ENCODE measurements around the gene GGACT. TPM values are rescaled to one million over a fixed set of nuclear protein-coding genes. Genes with fewer than 3 reads are reported as not detected.
"Not testable (repeated sequence)": the region's sequence is repeated elsewhere in the genome, so short reads cannot be mapped to it uniquely, and the experiment has no call there.

The GGACT gene
- total RNA-seq: 1 to 10 TPM; 5.7 to 6.2 TPM
- total RNA-seq: 2.3 to 4.5 reads per million in 2 donors

- peaks cover 30% of the 10 kb centered on the region for H3K4me1 Mint-ChIP-seq
Observed at GRCh38 chr13:100588331-100589177, at the start of gene GGACT. Gene GGACT (minus strand): TSS chr13:100588789. CDS start chr13:100532591, 56,198 bp downstream.

GRCh38 chr13:100637796-100638195, 49.2 kb upstream of the GGACT start:
- H3K36me3 Mint-ChIP-seq (ENCODE audit: low read depth): peaks cover 6% of the 10 kb centered on the region
- H3K4me3 Mint-ChIP-seq: no peak overlapping the region
- peaks cover 2% of the 10 kb centered on the region for H3K4me1 Mint-ChIP-seq
- no peaks in the 10 kb centered on the region for H3K27me3 Mint-ChIP-seq
- ATAC-seq (no peak), DNase-seq (no peak)
- no peaks in the 10 kb centered on the region for H3K9me3 ChIP-seq (ENCODE audit: control insufficient read depth, low read length, poor library complexity, severe bottlenecking)
- no peak overlapping the region for H3K27ac Mint-ChIP-seq

More at GRCh38 chr13:100588331-100589177, at the start of gene GGACT:
- Mint-ChIP-seq H3K36me3 (ENCODE audit: low read depth) (no peaks in the 10 kb centered on the region), H3K27ac (peak within 1 kb of the TSS; percentile 91), H3K4me3 (peak within 1 kb of the TSS; percentile 89), H3K27me3 (no peaks in the 10 kb centered on the region)
- H3K9me3 ChIP-seq (ENCODE audit: control insufficient read depth, low read length, poor library complexity, severe bottlenecking): no peaks in the 10 kb centered on the region
- DNase-seq: peak; percentile 80 to 89 (median 83)
- peak; percentile 96 for ATAC-seq

- Mint-ChIP-seq H3K27ac (no peak overlapping the region), H3K4me3 (no peak overlapping the region)
Observed at GRCh38 chr13:100637380-100637779, 48.8 kb upstream of the GGACT start.

GRCh38 chr13:100636441-100636840, 47.9 kb upstream of the GGACT start:
- no peak overlapping the region for H3K4me3 Mint-ChIP-seq
- DNase-seq (no peak), ATAC-seq (no peak)
- H3K4me1 Mint-ChIP-seq: peaks cover 6% of the 10 kb centered on the region
- H3K27ac Mint-ChIP-seq: no peak overlapping the region
- H3K27me3 Mint-ChIP-seq: no peaks in the 10 kb centered on the region
- H3K9me3 ChIP-seq (ENCODE audit: control insufficient read depth, low read length, poor library complexity, severe bottlenecking): no peaks in the 10 kb centered on the region
- peaks cover 2% of the 10 kb centered on the region for H3K36me3 Mint-ChIP-seq (ENCODE audit: low read depth)

More at GRCh38 chr13:100637380-100637779, 48.8 kb upstream of the GGACT start:
- no peaks in the 10 kb centered on the region for H3K9me3 ChIP-seq (ENCODE audit: control insufficient read depth, low read length, poor library complexity, severe bottlenecking)
- ATAC-seq (no peak), DNase-seq (no peak)
- Mint-ChIP-seq H3K36me3 (ENCODE audit: low read depth) (peaks cover 6% of the 10 kb centered on the region), H3K27me3 (no peaks in the 10 kb centered on the region), H3K4me1 (peaks cover 2% of the 10 kb centered on the region)

- no peak for ATAC-seq
- H3K27ac Mint-ChIP-seq: no peak overlapping the region
- no peak overlapping the region for H3K4me3 Mint-ChIP-seq
Observed at GRCh38 chr13:100636004-100636403, 47.4 kb upstream of the GGACT start.

GRCh38 chr13:100634696-100635095, 46.1 kb upstream of the GGACT start:
- H3K36me3 Mint-ChIP-seq (ENCODE audit: low read depth): peaks cover 5% of the 10 kb centered on the region
- DNase-seq (no peak), ATAC-seq (no peak)
- H3K4me3 Mint-ChIP-seq: no peak overlapping the region
- no peaks in the 10 kb centered on the region for H3K27me3 Mint-ChIP-seq
- H3K9me3 ChIP-seq (ENCODE audit: control insufficient read depth, low read length, poor library complexity, severe bottlenecking): no peaks in the 10 kb centered on the region
- H3K27ac Mint-ChIP-seq: no peak overlapping the region
- peaks cover 9% of the 10 kb centered on the region for H3K4me1 Mint-ChIP-seq

More at GRCh38 chr13:100636004-100636403, 47.4 kb upstream of the GGACT start:
- H3K9me3 ChIP-seq (ENCODE audit: control insufficient read depth, low read length, poor library complexity, severe bottlenecking): no peaks in the 10 kb centered on the region
- Mint-ChIP-seq H3K36me3 (ENCODE audit: low read depth) (peaks cover 2% of the 10 kb centered on the region), H3K27me3 (no peaks in the 10 kb centered on the region), H3K4me1 (peaks cover 6% of the 10 kb centered on the region)
- DNase-seq: no peak

- H3K36me3 Mint-ChIP-seq (ENCODE audit: low read depth): peaks cover 8% of the 10 kb centered on the region
- no peak overlapping the region for H3K27ac Mint-ChIP-seq
- DNase-seq: no peak
Observed at GRCh38 chr13:100633461-100633860, 44.9 kb upstream of the GGACT start.

GRCh38 chr13:100630555-100630954, 42.0 kb upstream of the GGACT start:
- no peak for DNase-seq
- Mint-ChIP-seq H3K4me1 (peaks cover 11% of the 10 kb centered on the region), H3K27me3 (no peaks in the 10 kb centered on the region), H3K4me3 (no peak overlapping the region), H3K27ac (no peak overlapping the region), H3K36me3 (ENCODE audit: low read depth) (peaks cover 13% of the 10 kb centered on the region)
- ATAC-seq: no peak
- H3K9me3 ChIP-seq (ENCODE audit: control insufficient read depth, low read length, poor library complexity, severe bottlenecking): no peaks in the 10 kb centered on the region

More at GRCh38 chr13:100633461-100633860, 44.9 kb upstream of the GGACT start:
- H3K4me1 Mint-ChIP-seq: peaks cover 9% of the 10 kb centered on the region
- H3K27me3 Mint-ChIP-seq: no peaks in the 10 kb centered on the region
- no peaks in the 10 kb centered on the region for H3K9me3 ChIP-seq (ENCODE audit: control insufficient read depth, low read length, poor library complexity, severe bottlenecking)
- no peak for ATAC-seq
- H3K4me3 Mint-ChIP-seq: no peak overlapping the region

GRCh38 chr13:100627120-100627519, 38.5 kb upstream of the GGACT start:
- Mint-ChIP-seq H3K27me3 (no peaks in the 10 kb centered on the region), H3K36me3 (ENCODE audit: low read depth) (peaks cover 18% of the 10 kb centered on the region), H3K4me1 (peaks cover 9% of the 10 kb centered on the region), H3K4me3 (no peak overlapping the region), H3K27ac (no peak overlapping the region)
- no peaks in the 10 kb centered on the region for H3K9me3 ChIP-seq (ENCODE audit: control insufficient read depth, low read length, poor library complexity, severe bottlenecking)
- no peak for ATAC-seq
- no peak for DNase-seq

GRCh38 chr13:100625447-100625846, 36.9 kb upstream of the GGACT start:
- Mint-ChIP-seq H3K27ac (no peak overlapping the region), H3K4me1 (peaks cover 7% of the 10 kb centered on the region), H3K27me3 (no peaks in the 10 kb centered on the region), H3K36me3 (ENCODE audit: low read depth) (peaks cover 14% of the 10 kb centered on the region), H3K4me3 (no peak overlapping the region)
- H3K9me3 ChIP-seq (ENCODE audit: control insufficient read depth, low read length, poor library complexity, severe bottlenecking): no peaks in the 10 kb centered on the region
- no peak for DNase-seq
- ATAC-seq: no peak

- peak overlapping the region; percentile 70 for H3K27ac Mint-ChIP-seq
- H3K4me1 Mint-ChIP-seq: peaks cover 6% of the 10 kb centered on the region
- no peaks in the 10 kb centered on the region for H3K9me3 ChIP-seq (ENCODE audit: control insufficient read depth, low read length, poor library complexity, severe bottlenecking)
- H3K4me3 Mint-ChIP-seq: no peak overlapping the region
- H3K36me3 Mint-ChIP-seq (ENCODE audit: low read depth): peaks cover 5% of the 10 kb centered on the region
- H3K27me3 Mint-ChIP-seq: no peaks in the 10 kb centered on the region
- DNase-seq: no peak
- ATAC-seq: no peak
Observed at GRCh38 chr13:100620792-100621191, 32.2 kb upstream of the GGACT start.

GRCh38 chr13:100619940-100620339, 31.4 kb upstream of the GGACT start:
- DNase-seq: no peak
- Mint-ChIP-seq H3K27me3 (no peaks in the 10 kb centered on the region), H3K4me1 (peaks cover 6% of the 10 kb centered on the region), H3K4me3 (peak overlapping the region; percentile 39), H3K36me3 (ENCODE audit: low read depth) (peaks cover 5% of the 10 kb centered on the region), H3K27ac (peak overlapping the region; percentile 70)
- no peaks in the 10 kb centered on the region for H3K9me3 ChIP-seq (ENCODE audit: control insufficient read depth, low read length, poor library complexity, severe bottlenecking)
- ATAC-seq: no peak

GRCh38 chr13:100618897-100619296, 30.3 kb upstream of the GGACT start:
- H3K4me3 Mint-ChIP-seq; H3K27ac Mint-ChIP-seq; H3K27me3 Mint-ChIP-seq; ATAC-seq; H3K4me1 Mint-ChIP-seq; H3K9me3 ChIP-seq (ENCODE audit: control insufficient read depth, low read length, poor library complexity, severe bottlenecking); H3K36me3 Mint-ChIP-seq (ENCODE audit: low read depth); DNase-seq: not testable (repeated sequence)

- H3K9me3 ChIP-seq (ENCODE audit: control insufficient read depth, low read length, poor library complexity, severe bottlenecking): no peaks in the 10 kb centered on the region
- Mint-ChIP-seq H3K27ac (no peak overlapping the region), H3K36me3 (ENCODE audit: low read depth) (peaks cover 11% of the 10 kb centered on the region), H3K27me3 (no peaks in the 10 kb centered on the region), H3K4me1 (peaks cover 12% of the 10 kb centered on the region), H3K4me3 (no peak overlapping the region)
- ATAC-seq: no peak
- DNase-seq: no peak
Observed at GRCh38 chr13:100613031-100613430, 24.4 kb upstream of the GGACT start.

Measured in T-helper 17 cell (primary cell).